Ovary (tissue), 3 donors: ENCODE results near the gene FBXO36.

ENCODE experiments used
- POLR2A ChIP-seq: fragments of 450-650 bp; IDR thresholded peaks from one replicate; pipeline ENCODE4 v1.6.1; 2017; ENCODE audit warnings: antibody characterized with exemption, mild to moderate bottlenecking, moderate library complexity
- TF ChIP-seq, protein P1 (sequence below), 3 donors: fragments of 450-650 bp in 2 of 3; fragments of 200-600 bp in 1 of 3; IDR thresholded peaks; one replicate each; pipeline versions ENCODE4 v1.5.1 to v1.8.0; 2016 to 2022; ENCODE audit warnings: antibody characterized with exemption in 3 of 3, mild to moderate bottlenecking in 1 of 3
- donor health status: DM: no; HTN: no; CAD: no.

DNA sequence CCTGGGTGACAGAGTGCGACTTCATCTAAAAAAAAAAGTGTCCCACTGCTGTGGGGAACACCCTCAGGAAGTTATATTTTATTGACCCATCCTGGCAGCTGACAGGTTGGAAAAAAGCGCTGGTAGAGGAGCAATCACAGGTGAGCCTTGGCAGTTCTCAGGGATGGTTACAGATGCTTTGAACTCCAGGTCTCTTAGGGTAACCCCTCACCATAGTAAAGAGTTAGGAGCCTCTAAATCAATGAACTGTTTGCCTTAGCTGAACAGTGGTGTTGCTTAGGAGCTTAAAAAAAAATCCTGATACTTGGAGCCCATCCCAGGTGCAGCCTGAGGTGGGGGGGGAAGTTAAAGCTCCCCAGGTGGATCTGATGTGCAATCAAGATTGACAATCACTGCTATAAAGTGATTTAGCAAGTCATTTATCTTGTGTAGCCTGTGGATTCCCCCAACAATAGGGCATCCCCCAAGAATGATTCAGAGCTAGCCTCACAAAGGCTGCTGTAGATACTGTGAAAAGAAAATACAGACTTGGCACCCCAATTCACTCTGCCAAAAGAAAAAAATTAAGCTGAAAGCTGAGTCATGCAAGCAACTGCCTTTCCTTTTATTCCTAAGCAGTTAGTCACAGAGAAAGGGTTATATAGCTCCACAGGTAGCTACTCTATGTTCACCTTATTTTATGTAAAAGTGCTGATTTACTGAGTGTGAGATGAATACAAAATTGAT is 131.6 kb downstream of the FBXO36 start:
- TF ChIP-seq, protein P1, sequence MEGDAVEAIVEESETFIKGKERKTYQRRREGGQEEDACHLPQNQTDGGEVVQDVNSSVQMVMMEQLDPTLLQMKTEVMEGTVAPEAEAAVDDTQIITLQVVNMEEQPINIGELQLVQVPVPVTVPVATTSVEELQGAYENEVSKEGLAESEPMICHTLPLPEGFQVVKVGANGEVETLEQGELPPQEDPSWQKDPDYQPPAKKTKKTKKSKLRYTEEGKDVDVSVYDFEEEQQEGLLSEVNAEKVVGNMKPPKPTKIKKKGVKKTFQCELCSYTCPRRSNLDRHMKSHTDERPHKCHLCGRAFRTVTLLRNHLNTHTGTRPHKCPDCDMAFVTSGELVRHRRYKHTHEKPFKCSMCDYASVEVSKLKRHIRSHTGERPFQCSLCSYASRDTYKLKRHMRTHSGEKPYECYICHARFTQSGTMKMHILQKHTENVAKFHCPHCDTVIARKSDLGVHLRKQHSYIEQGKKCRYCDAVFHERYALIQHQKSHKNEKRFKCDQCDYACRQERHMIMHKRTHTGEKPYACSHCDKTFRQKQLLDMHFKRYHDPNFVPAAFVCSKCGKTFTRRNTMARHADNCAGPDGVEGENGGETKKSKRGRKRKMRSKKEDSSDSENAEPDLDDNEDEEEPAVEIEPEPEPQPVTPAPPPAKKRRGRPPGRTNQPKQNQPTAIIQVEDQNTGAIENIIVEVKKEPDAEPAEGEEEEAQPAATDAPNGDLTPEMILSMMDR (IDR thresholded peaks at IDR 0.05) = no peak
- no peak for TF ChIP-seq POLR2A
